DOHH2 (cell line): ENCODE results near the gene RBM38.
"Not testable (repeated sequence)": the region's sequence is repeated elsewhere in the genome, so short reads cannot be mapped to it uniquely, and the experiment has no call there.

ENCODE experiments used
- EZH2phosphoT487 ChIP-seq: fragments of 200-600 bp; sonication (generic); IDR thresholded peaks from 2 replicates; pipeline ENCODE4 v1.6.1; 2017; ENCODE audit warnings: borderline replicate concordance, mild to moderate bottlenecking, antibody characterized with exemption, low read length, moderate library complexity, mixed read lengths
- TF ChIP-seq, protein P1 (sequence below): fragments of 200-600 bp; sonication (generic); IDR thresholded peaks from one replicate; pipeline ENCODE4 v1.5.1; 2014; ENCODE audit warnings: antibody characterized with exemption, mild to moderate bottlenecking, low read depth, low read length; ENCODE audit not compliant: poor library complexity, severe bottlenecking

GRCh38 chr20:57348922-57349574 is 42.1 kb upstream of the RBM38 start:
- TF ChIP-seq EZH2phosphoT487, result not testable (repeated sequence)
- TF ChIP-seq, protein P1, sequence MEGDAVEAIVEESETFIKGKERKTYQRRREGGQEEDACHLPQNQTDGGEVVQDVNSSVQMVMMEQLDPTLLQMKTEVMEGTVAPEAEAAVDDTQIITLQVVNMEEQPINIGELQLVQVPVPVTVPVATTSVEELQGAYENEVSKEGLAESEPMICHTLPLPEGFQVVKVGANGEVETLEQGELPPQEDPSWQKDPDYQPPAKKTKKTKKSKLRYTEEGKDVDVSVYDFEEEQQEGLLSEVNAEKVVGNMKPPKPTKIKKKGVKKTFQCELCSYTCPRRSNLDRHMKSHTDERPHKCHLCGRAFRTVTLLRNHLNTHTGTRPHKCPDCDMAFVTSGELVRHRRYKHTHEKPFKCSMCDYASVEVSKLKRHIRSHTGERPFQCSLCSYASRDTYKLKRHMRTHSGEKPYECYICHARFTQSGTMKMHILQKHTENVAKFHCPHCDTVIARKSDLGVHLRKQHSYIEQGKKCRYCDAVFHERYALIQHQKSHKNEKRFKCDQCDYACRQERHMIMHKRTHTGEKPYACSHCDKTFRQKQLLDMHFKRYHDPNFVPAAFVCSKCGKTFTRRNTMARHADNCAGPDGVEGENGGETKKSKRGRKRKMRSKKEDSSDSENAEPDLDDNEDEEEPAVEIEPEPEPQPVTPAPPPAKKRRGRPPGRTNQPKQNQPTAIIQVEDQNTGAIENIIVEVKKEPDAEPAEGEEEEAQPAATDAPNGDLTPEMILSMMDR, result not testable (repeated sequence)
